Smooth muscle cell of the pulmonary artery (primary cell): ENCODE data around the gene SLC39A3. TPM values are rescaled to one million over a fixed set of nuclear protein-coding genes. Genes with fewer than 3 reads are reported as not detected.

ENCODE experiments used
- total RNA-seq: library from RNA; depleted of rRNA; stranded (reverse); fragments of >200 nt; gene quantifications from 2 replicates; pipeline ENCODE4 v1.2.3, GENCODE V29; 2014

The SLC39A3 gene, protein sequence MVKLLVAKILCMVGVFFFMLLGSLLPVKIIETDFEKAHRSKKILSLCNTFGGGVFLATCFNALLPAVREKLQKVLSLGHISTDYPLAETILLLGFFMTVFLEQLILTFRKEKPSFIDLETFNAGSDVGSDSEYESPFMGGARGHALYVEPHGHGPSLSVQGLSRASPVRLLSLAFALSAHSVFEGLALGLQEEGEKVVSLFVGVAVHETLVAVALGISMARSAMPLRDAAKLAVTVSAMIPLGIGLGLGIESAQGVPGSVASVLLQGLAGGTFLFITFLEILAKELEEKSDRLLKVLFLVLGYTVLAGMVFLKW
- 24.3 and 33.6 TPM in 2 replicates for total RNA-seq

DNA sequence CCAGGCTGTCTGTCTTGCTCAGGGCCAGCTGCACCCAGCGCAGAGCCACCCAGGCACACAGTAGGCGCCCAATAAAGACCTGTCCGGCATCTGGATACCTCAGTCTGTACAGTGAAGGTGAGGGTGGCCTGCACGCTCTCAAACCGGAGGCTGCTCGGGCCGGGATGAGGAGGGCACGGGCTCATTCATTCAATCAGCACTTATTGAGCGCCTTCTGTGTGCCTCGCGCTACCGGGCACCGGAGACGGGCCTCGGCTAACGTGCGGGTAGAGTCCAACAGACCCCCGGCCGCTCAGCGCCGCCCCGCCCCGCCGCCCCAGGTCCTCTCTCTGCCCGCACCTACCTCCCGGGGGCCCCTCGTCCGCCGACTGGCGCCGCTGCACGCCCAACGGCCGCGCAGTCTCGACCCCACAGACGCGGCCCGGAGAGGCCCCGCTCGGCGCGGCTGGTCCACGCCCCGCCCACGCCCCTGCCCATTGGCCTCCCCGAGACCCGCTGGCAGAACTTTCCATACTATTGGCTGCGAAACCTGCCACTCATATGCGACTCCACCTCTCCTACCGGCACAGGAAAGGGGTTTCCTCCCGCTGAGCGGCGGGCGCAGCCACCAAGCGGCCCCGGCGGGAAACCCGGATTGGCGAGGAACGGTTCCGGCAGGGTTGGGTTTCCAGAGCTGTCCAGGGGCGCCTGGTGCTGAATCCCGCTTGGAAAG is at the start of gene SLC39A3:
Gene SLC39A3 (minus strand): TSS at position 416 of the 712 bp plus-strand sequence. CDS start 2,760 bp downstream, outside the sequence.

DNA sequence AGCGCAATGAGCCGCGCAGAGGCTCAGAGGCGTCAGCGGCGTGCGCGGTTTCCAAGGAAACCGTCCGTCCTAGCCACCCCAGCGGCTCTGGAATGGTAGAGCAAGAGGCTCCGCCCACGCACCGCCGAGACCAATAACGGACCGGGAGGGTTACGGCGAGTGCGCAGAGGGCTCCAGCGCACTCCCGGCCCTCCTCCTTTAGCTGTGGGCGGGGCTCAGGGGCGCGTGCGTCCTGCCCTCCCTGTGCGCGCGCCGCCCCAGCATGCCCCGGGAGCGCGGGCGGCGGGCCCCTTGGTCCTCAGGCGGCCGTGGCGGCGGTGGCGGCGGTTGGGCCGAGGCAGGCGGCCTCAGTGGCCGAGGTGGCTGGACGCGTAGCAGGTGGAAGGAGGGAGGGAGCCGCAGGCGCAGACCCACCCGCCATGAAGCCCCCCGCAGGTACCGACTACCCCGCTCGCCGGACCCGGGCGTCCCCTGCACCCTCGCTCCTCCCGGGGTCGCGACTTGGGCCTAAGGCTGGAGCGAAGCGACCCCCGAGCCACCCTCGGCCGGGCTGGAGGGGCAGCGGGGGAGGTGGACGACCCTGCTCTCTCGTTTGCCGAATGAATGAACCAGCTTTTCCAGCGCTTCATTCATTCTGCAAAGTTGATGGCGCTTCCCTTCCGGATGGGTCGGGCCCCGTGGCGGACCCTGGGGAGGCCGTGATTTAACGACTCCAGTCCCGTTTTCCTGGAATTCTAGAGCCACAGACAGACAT is 45.6 kb upstream of the SLC39A3 start, which contains the start of gene THOP1:
Gene THOP1 (plus strand): TSS at position 260 of the 754 bp plus-strand sequence. CDS start 160 bp downstream, at position 420.

GRCh38 chr19:2782936-2783780 is 43.3 kb upstream of the SLC39A3 start, which contains the start of gene SGTA:
Gene SGTA (minus strand): TSS chr19:2783273. CDS start chr19:2769068, 14,205 bp downstream.

GRCh38 chr19:2720777-2721569 is 18.8 kb downstream of the SLC39A3 start, which contains the start of gene DIRAS1:
Gene DIRAS1 (minus strand): TSS chr19:2721372. CDS start chr19:2717806, 3,566 bp downstream.

GRCh38 chr19:2702170-2703076 is 37.4 kb downstream of the SLC39A3 start, which contains the start of gene GNG7:
Gene GNG7 (minus strand): TSS chr19:2702694. CDS start chr19:2520688, 182,006 bp downstream.

Other genes with a start within 250 kb of the SLC39A3 start
- gene GNG7, start 37.3 kb downstream of the SLC39A3 start, total RNA-seq, result 0.39 and 0.73 TPM in 2 replicates
- gene DIRAS1, start 18.6 kb downstream of the SLC39A3 start, total RNA-seq, result 2.3 TPM in 2 replicates
- gene SGTA, start 43.3 kb upstream of the SLC39A3 start, total RNA-seq, result 33.4 and 39.4 TPM in 2 replicates
- 70.6 and 95.3 TPM in 2 replicates for gene THOP1, start 45.5 kb upstream of the SLC39A3 start, total RNA-seq
- 4.5 and 5.2 TPM in 2 replicates for gene ZNF554, start 79.9 kb upstream of the SLC39A3 start, total RNA-seq
- gene ZNF555, start 101.5 kb upstream of the SLC39A3 start, total RNA-seq, result 5.1 and 6.3 TPM in 2 replicates
- gene ZNF556, start 127.3 kb upstream of the SLC39A3 start, total RNA-seq, result 0.03 and 0.07 TPM in 2 replicates
- 2.9 and 3.3 TPM in 2 replicates for gene ZNF57, start 160.9 kb upstream of the SLC39A3 start, total RNA-seq
- 2.5 and 3.3 TPM in 2 replicates for gene ZNF77, start 205.0 kb upstream of the SLC39A3 start, total RNA-seq
- gene TLE6, start 237.5 kb upstream of the SLC39A3 start, total RNA-seq, result 1.2 and 2.7 TPM in 2 replicates